Right lobe of liver (tissue), 6 donors: ENCODE measurements around the gene CYGB. TPM values are rescaled to one million over a fixed set of nuclear protein-coding genes. Genes with fewer than 3 reads are reported as not detected.
A peak's percentile ranks its signal among the peaks of the same experiment; 100 is the strongest.
"Not testable (repeated sequence)": the region's sequence is repeated elsewhere in the genome, so short reads cannot be mapped to it uniquely, and the experiment has no call there.

ENCODE experiments used
- ATAC-seq, 4 donors: fragments of 200-7000 bp; cut with Tn5 transposase; one replicate each; pipeline ENCODE4 v1.9.1; 2020; ENCODE audit warnings: mild to moderate bottlenecking in 4 of 4, moderate library complexity in 4 of 4
- DNase-seq, 3 donors: peaks; one replicate each; pipeline ENCODE4 v3.0.0-alpha.2; 2020
- H3K27ac ChIP-seq, 3 donors: fragments of 200-600 bp; one replicate each; pipeline ENCODE4 v1.8.0; 2022
- H3K27me3 ChIP-seq, 2 donors: fragments of 200-600 bp; one replicate each; pipeline ENCODE4 v1.8.0; 2022
- H3K36me3 ChIP-seq, 4 donors: fragments of 200-600 bp; sonication (generic) in 1 of 4; one replicate each; pipeline versions ENCODE4 v1.5.1 to v1.8.0; 2017 to 2022; ENCODE audit warnings: control low read depth in 1 of 4
- H3K4me1 ChIP-seq, 4 donors: fragments of 200-600 bp; sonication (generic) in 1 of 4; one replicate each; pipeline versions ENCODE4 v1.5.1 to v1.8.0; 2017 to 2022; ENCODE audit warnings: control low read depth in 1 of 4
- H3K4me3 ChIP-seq, 3 donors: fragments of 200-600 bp; one replicate each; pipeline ENCODE4 v1.8.0; 2022
- H3K9me3 ChIP-seq, 4 donors: fragments of 200-600 bp; sonication (generic) in 1 of 4; one replicate each; pipeline versions ENCODE4 v1.5.1 to v1.8.0; 2017 to 2022; ENCODE audit warnings: control low read depth in 1 of 4
- CTCF ChIP-seq, 4 donors: fragments of 200-600 bp in 3 of 4; fragments of 450-650 bp in 1 of 4; IDR thresholded peaks; one replicate each; pipeline versions ENCODE4 v1.5.1 to v1.8.0; 2016 to 2022; ENCODE audit warnings: antibody characterized with exemption in 4 of 4, mild to moderate bottlenecking in 2 of 4
- POLR2A ChIP-seq: fragments of 450-650 bp; IDR thresholded peaks from one replicate; pipeline ENCODE4 v1.6.1; 2017; ENCODE audit warnings: antibody characterized with exemption, mild to moderate bottlenecking
- WGBS: methylation state at CpG from one replicate; pipeline ENCODE4 v1.1.6; 2018; ENCODE audit warnings: low coverage, low lambda C conversion rate; ENCODE audit not compliant: insufficient coverage; ENCODE audit errors: missing lambda C conversion rate; 5-methylcytosine and 5-hydroxymethylcytosine counted together
- intact Hi-C, 2 donors: fragments of 100-400 bp; cut with DNase I; formaldehyde crosslinking; loops; one replicate each; pipeline versions ENCODE4 v1.11.2 to v1.14.1; 2022
- total RNA-seq, 6 experiments: library from RNA; depleted of rRNA in 2 of 6; stranded (reverse); fragments of >200 nt in 2 of 6; fragmentation: NEBNext Ultra II Directional in 3 of 6; extraction: Animal tissue kit (Norgen Biotek cat#: 25700) in 3 of 6; gene quantifications; one replicate each; pipeline versions ENCODE4 v1.1.0 to v1.2.4, GENCODE V29; 2016 to 2023
- donor health status: DM: no; HTN: yes; CAD: no.
- donor health status: DM: no; HTN: no; CAD: no.
- donor health status: DM: no; HTN: no; CAD: no.
- donor health status: DM: no; HTN: yes; CAD: no.
- donor health status: DM: no; HTN: yes; CAD: no.

CYGB gene
- total RNA-seq, 6 experiments from 2014 or later: 1.8 to 4.1 (median 3.1) TPM

GRCh38 chr17:76519048-76519966 is 18.2 kb downstream of the CYGB start:
- Histone ChIP-seq H3K4me1 (peaks cover 0 to 14% (median 4%) of the 10 kb centered on the region in 4 donors), H3K36me3 (no peaks in the 10 kb centered on the region), H3K27me3 (no peaks in the 10 kb centered on the region), H3K4me3 (no peak overlapping the region), H3K27ac (no peak overlapping the region), H3K9me3 (no peaks in the 10 kb centered on the region)
- ATAC-seq (no peak), DNase-seq (no peak)
- WGBS: 67% methylated on average over 11 of the region's 15 CpGs
- TF ChIP-seq CTCF (IDR thresholded peaks at IDR 0.05): no peak
- TF ChIP-seq POLR2A: no peak
- intact Hi-C loops: loop anchor here in 1 of 2 donors (5.0 kb wide), 1 partner anchor 108 kb away; no protein-coding TSS in a partner anchor

- Histone ChIP-seq H3K9me3 (no peaks in the 10 kb centered on the region), H3K4me3 (no peak overlapping the region), H3K4me1 (peaks cover 0 to 8% (median 0%) of the 10 kb centered on the region in 4 donors), H3K27me3 (no peaks in the 10 kb centered on the region), H3K36me3 (no peaks in the 10 kb centered on the region), H3K27ac (no peak overlapping the region)
- 88% methylated on average over 3 of the region's 11 CpGs for WGBS
- DNase-seq: no peak
- no peak for TF ChIP-seq POLR2A
- TF ChIP-seq CTCF (IDR thresholded peaks at IDR 0.05): no peak
- ATAC-seq: no peak
- intact Hi-C loops: loop anchor here in 1 of 2 donors (5.0 kb wide), 1 partner anchor 110 kb away; no protein-coding TSS in a partner anchor
These were observed 19.9 kb downstream of the CYGB start for GRCh38 chr17:76517638-76518038.

- H3K27me3 ChIP-seq: no peaks in the 10 kb centered on the region
- H3K9me3 ChIP-seq: no peaks in the 10 kb centered on the region
- no peak for TF ChIP-seq POLR2A
- no peak for TF ChIP-seq CTCF (IDR thresholded peaks at IDR 0.05)
- intact Hi-C loops: loop anchor here in 1 of 2 donors (5.0 kb wide), 1 partner anchor 112 kb away; no protein-coding TSS in a partner anchor
- 52% methylated on average over 15 of the region's 22 CpGs for WGBS
- ATAC-seq (peak; percentile 37 to 64 (median 56)), DNase-seq (no peak)
- no peaks in the 10 kb centered on the region for H3K36me3 ChIP-seq
- H3K4me3 ChIP-seq: no peak overlapping the region
- H3K4me1 ChIP-seq: no peaks in the 10 kb centered on the region
- peak overlapping the region in 2 of 3 donors; percentile 43 to 51 for H3K27ac ChIP-seq
These were observed 22.1 kb downstream of the CYGB start for GRCh38 chr17:76515274-76515949.

GRCh38 chr17:76514355-76514754 is 23.2 kb downstream of the CYGB start:
- H3K27ac ChIP-seq, H3K4me3 ChIP-seq, H3K9me3 ChIP-seq, H3K36me3 ChIP-seq, DNase-seq, ATAC-seq, H3K4me1 ChIP-seq, intact Hi-C loops, H3K27me3 ChIP-seq: not testable (repeated sequence)
- 90% methylated on average over 4 of the region's 6 CpGs for WGBS

GRCh38 chr17:76513306-76513692 is 24.2 kb downstream of the CYGB start:
- Histone ChIP-seq H3K4me1 (no peaks in the 10 kb centered on the region), H3K27me3 (no peaks in the 10 kb centered on the region), H3K27ac (no peak overlapping the region), H3K4me3 (no peak overlapping the region), H3K9me3 (no peaks in the 10 kb centered on the region), H3K36me3 (no peaks in the 10 kb centered on the region)
- DNase-seq: no peak
- no peak for ATAC-seq
- intact Hi-C loops: no loop called here
- 50% methylated on average over 2 of the region's 6 CpGs for WGBS
- TF ChIP-seq CTCF (IDR thresholded peaks at IDR 0.05) (no peak), POLR2A (no peak)
